A549 (cell line): ENCODE measurements around the gene PARD3B. TPM values are rescaled to one million over a fixed set of nuclear protein-coding genes. Genes with fewer than 3 reads are reported as not detected.

ENCODE experiments used
- ATAC-seq, 2 experiments: fragments of 200-7000 bp in 1 of 2; fragments of >200 bp in 1 of 2; cut with Nextera tagmentation in 1 of 2; cut with Tn5 transposase in 1 of 2; 3 replicates each; pipeline versions ENCODE4 v1.8.0 to v1.9.1; 2018 to 2020; ENCODE audit warnings: mild to moderate bottlenecking in 1 of 2, moderate library complexity in 1 of 2
- CTCF ChIA-PET: fragments of 300-600 bp; sonication (Branson Sonifier 250); formaldehyde crosslinking; extraction: SDS; loops from one replicate; lab custom pipeline; 2021; ENCODE audit warnings: antibody characterized with exemption, inconsistent platforms; lab: Yijun Ruan, JAX
- POLR2A ChIA-PET: fragments of 350-600 bp; formaldehyde crosslinking; extraction: SDS; loops from one replicate; lab custom pipeline; 2021; ENCODE audit warnings: antibody characterized with exemption, inconsistent platforms; lab: Yijun Ruan, JAX
- DNase-seq, 2 experiments: peaks; one replicate each; pipeline versions ENCODE4 v3.0.0 to v3.0.0-alpha.2; 2011 to 2016; ENCODE audit warnings: low read depth in 1 of 2, low spot score in 1 of 2
- FAIRE-seq: peaks from 2 replicates; lab custom pipeline; 2011; peaks lifted over from hg19 to GRCh38; lab: Jason Lieb, UNC
- H3K27ac ChIP-seq, 2 experiments: fragments of >200 bp; sonication (Bioruptor Twin); formaldehyde crosslinking; 3 replicates each; pipeline ENCODE4 v1.5.1; 2016 to 2017
- H3K4me1 ChIP-seq: fragments of >200 bp; sonication (Bioruptor Twin); formaldehyde crosslinking; 3 replicates; pipeline ENCODE4 v1.6.1; 2016
- H3K4me2 ChIP-seq: fragments of >200 bp; sonication (Bioruptor Twin); formaldehyde crosslinking; 3 replicates; pipeline ENCODE4 v1.6.1; 2016
- H3K4me3 ChIP-seq: fragments of >200 bp; sonication (Bioruptor Twin); formaldehyde crosslinking; 3 replicates; pipeline ENCODE4 v1.5.1; 2016
- H3K9me3 ChIP-seq: fragments of >200 bp; sonication (Bioruptor Twin); formaldehyde crosslinking; 3 replicates; pipeline ENCODE4 v1.6.1; 2016
- CBX8 ChIP-seq: fragments of 200-600 bp; sonication (generic); IDR thresholded peaks from 2 replicates; pipeline ENCODE4 v1.6.1; 2016
- EHF ChIP-seq: fragments of 250-450 bp; sonication (Bioruptor Pico); IDR thresholded peaks from 2 replicates; pipeline ENCODE4 v1.5.0; 2020; ENCODE audit warnings: mild to moderate bottlenecking
- EHMT2 ChIP-seq: fragments of 200-600 bp; sonication (generic); IDR thresholded peaks from 2 replicates; pipeline ENCODE4 v1.6.1; 2016; ENCODE audit warnings: antibody characterized with exemption, low read depth, mild to moderate bottlenecking, moderate library complexity
- GATA3 ChIP-seq: IDR thresholded peaks from 2 replicates; pipeline ENCODE4 v1.6.1; 2012; ENCODE audit warnings: borderline replicate concordance
- HEYL ChIP-seq: fragments of 250-450 bp; sonication (Bioruptor Pico); IDR thresholded peaks from 2 replicates; pipeline ENCODE4 v1.8.0; 2021; ENCODE audit warnings: mild to moderate bottlenecking, moderate library complexity
- HOXA7 ChIP-seq: fragments of 250-450 bp; sonication (Bioruptor Pico); IDR thresholded peaks from 2 replicates; pipeline ENCODE4 v1.5.0; 2020; ENCODE audit warnings: mild to moderate bottlenecking, moderate library complexity
- JUN ChIP-seq, 2 experiments: fragments of >200 bp; sonication (Bioruptor Twin); formaldehyde crosslinking; IDR thresholded peaks; 2 replicates in 1 of 2; 3 replicates in 1 of 2; pipeline ENCODE4 v1.6.1; 2016 to 2017
- JUNB ChIP-seq: fragments of >200 bp; sonication (Bioruptor Twin); formaldehyde crosslinking; IDR thresholded peaks from 2 replicates; pipeline ENCODE4 v1.6.1; 2016
- KDM5A ChIP-seq: fragments of 200-600 bp; sonication (generic); IDR thresholded peaks from 2 replicates; pipeline ENCODE4 v1.6.1; 2016; ENCODE audit warnings: antibody characterized with exemption, mild to moderate bottlenecking
- MAFK ChIP-seq: fragments of 450-650 bp; IDR thresholded peaks from 2 replicates; pipeline ENCODE4 v1.6.1; 2014; ENCODE audit not compliant: partially characterized antibody
- NPAS2 ChIP-seq: fragments of 250-450 bp; sonication (Bioruptor Pico); IDR thresholded peaks from 2 replicates; pipeline ENCODE4 v1.8.0; 2022; ENCODE audit warnings: mild to moderate bottlenecking, moderate library complexity, borderline replicate concordance
- NR3C1 ChIP-seq: fragments of >200 bp; sonication (Bioruptor Twin); formaldehyde crosslinking; IDR thresholded peaks from 3 replicates; pipeline ENCODE4 v1.6.1; 2017
- POLR2A ChIP-seq: IDR thresholded peaks from 2 replicates; pipeline ENCODE4 v1.6.1; 2012; ENCODE audit warnings: mild to moderate bottlenecking, low read length
- RCOR1 ChIP-seq: fragments of 150-350 bp; IDR thresholded peaks from 2 replicates; pipeline ENCODE4 v1.6.1; 2014; ENCODE audit warnings: antibody characterized with exemption, low read length, low read depth
- SMC3 ChIP-seq: fragments of >200 bp; sonication (Bioruptor Twin); formaldehyde crosslinking; IDR thresholded peaks from 3 replicates; pipeline ENCODE4 v1.6.1; 2018; ENCODE audit warnings: inconsistent platforms
- TFCP2L1 ChIP-seq: fragments of 250-450 bp; sonication (Bioruptor Pico); IDR thresholded peaks from 2 replicates; pipeline ENCODE4 v1.5.0; 2021; ENCODE audit warnings: mild to moderate bottlenecking
- WGBS: methylation state at CpG from one replicate; pipeline ENCODE4 v1.1.6; 2017; ENCODE audit errors: missing lambda C conversion rate; 5-methylcytosine and 5-hydroxymethylcytosine counted together
- polyA plus RNA-seq, 4 experiments: library from polyadenylated mRNA; depleted of rRNA in 3 of 4; stranded (reverse); fragments of >200 nt; fragmentation: RNase III in 1 of 4; extraction: RNeasy Plus Mini Kit Qiagen cat#74134 plus additional on column Dnase treatment in 1 of 4; gene quantifications; 2 replicates in 3 of 4; 3 replicates in 1 of 4; pipeline ENCODE4 v1.2.3, GENCODE V29; 2011 to 2017
- TF ChIP-seq, protein P1 (sequence below): IDR thresholded peaks from 2 replicates; pipeline ENCODE4 v1.6.1; 2012
- TF ChIP-seq, protein P2 (sequence below): fragments of 250-450 bp; sonication (Bioruptor Pico); IDR thresholded peaks from 2 replicates; pipeline ENCODE4 v1.5.0; 2021; ENCODE audit warnings: mild to moderate bottlenecking, moderate library complexity, borderline replicate concordance
- TF ChIP-seq, protein P3 (sequence below): fragments of >200 bp; sonication (Bioruptor Twin); formaldehyde crosslinking; IDR thresholded peaks from 3 replicates; pipeline ENCODE4 v1.5.1; 2016

Gene PARD3B
- polyA plus RNA-seq, 2 of the 4 experiments (the other 2 are of a cell fraction): 1.2 to 2.4 TPM

DNA sequence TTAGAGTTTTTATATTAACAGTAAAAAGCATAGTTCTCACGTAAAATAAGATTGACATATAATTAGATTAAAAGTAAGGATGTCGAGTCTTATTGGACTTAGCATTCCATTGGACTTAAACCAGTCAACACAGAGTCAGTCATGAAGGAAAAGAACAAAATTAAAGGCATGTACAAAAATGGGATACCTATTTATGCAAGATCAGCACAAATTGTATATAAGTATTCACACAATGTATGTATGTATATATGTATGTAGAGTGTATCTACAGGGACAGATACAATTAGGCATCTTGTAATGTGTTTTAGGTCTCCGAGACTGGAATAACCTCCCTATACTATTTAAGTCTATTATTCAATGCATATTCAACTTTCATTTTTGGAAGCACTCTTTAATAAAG is 419.1 kb downstream of the PARD3B start:
- ATAC-seq: no peak
- 83% methylated on average over 3 of the region's 3 CpGs for WGBS
- no peak for DNase-seq
- ChIA-PET CTCF (no interaction called here), POLR2A (no interaction called here)
- no peak overlapping the region for H3K4me2 ChIP-seq
- TF ChIP-seq SMC3 (no peak), JUN (IDR thresholded peaks at IDR 0.05) (no peak), TFCP2L1 (no peak), EHF (no peak), HEYL (CRISPR knock-in tag) (no peak), MAFK (peak; percentile 96)
- no peaks in the 10 kb centered on the region for H3K4me1 ChIP-seq
- H3K9me3 ChIP-seq: no peaks in the 10 kb centered on the region
- FAIRE-seq: no peak
- no peak overlapping the region for H3K27ac ChIP-seq
- no peak overlapping the region for H3K4me3 ChIP-seq

DNA sequence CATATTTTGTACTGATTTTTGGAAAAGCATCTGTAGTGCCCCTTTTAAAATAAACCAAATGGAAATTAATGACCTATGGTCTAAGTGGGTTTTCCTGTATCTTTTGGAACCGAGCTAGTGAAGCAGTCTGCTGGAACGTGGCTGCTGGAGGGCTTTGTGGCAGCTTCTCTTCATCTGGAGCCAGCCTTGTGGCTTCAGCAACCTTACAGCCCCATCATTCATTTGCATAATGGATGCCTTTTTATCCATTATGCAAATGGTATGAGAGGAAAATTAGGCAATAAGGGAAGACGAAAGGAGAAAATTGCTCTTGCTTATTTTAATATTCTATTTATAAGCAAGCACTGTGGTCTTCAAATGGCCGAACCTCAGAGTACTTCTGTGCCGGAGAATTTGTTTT is 421.0 kb downstream of the PARD3B start:
- Histone ChIP-seq H3K9me3 (no peaks in the 10 kb centered on the region), H3K27ac (no peak overlapping the region), H3K4me2 (no peak overlapping the region), H3K4me1 (no peaks in the 10 kb centered on the region), H3K4me3 (no peak overlapping the region)
- no peak for FAIRE-seq
- TF ChIP-seq NR3C1 (no peak), JUNB (no peak), NPAS2 (no peak)
- TF ChIP-seq, protein P1, sequence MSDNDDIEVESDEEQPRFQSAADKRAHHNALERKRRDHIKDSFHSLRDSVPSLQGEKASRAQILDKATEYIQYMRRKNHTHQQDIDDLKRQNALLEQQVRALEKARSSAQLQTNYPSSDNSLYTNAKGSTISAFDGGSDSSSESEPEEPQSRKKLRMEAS: no peak
- WGBS: 79% methylated on average over 5 of the region's 5 CpGs
- ChIA-PET CTCF (no interaction called here), POLR2A (no interaction called here)
- ATAC-seq: no peak
- no peak for DNase-seq

DNA sequence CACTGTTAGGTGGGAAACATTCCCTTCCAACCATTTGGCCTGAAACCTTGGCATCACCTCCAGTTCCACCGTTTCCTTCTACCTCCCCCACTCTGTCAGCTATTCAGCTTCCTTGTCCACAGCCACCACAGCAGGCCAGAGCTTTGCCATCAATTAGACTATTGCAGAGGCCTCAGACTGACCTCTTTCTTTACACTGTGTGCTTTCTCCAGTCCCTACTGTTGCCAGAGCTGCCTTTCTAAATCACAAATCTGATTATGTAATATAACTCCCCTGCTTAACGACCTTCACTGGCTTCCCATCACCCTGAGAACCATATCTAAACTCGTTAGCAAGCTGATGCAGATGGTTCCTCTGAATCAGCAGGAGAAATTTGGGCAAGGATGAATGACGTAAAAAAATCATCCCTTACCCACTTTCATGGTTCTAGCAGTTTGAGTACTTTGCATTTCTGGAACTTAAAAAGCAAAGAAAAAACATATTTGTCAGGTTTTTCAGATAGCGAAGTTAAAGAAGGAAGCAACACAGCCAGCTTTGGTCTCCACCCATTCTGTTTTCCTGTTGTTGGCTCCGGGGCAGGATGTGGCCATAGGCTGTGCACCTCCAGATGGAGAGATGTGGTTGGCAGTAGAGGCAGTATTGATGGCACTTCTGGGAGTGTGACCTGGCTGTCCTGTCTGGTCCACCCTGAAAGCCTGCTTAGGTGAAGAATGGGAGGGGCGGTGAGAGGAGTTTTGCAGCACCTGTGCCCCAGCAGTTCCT is 422.1 kb downstream of the PARD3B start:
- Histone ChIP-seq H3K9me3 (no peaks in the 10 kb centered on the region), H3K4me1 (no peaks in the 10 kb centered on the region), H3K4me3 (no peak overlapping the region), H3K4me2 (no peak overlapping the region), H3K27ac (no peak overlapping the region)
- CTCF ChIA-PET: no interaction called here
- DNase-seq (no peak), FAIRE-seq (no peak), ATAC-seq (no peak)
- 61% methylated on average over 7 of the region's 7 CpGs for WGBS
- no peak for TF ChIP-seq CBX8
- TF ChIP-seq KDM5A: no peak
- no peak for TF ChIP-seq POLR2A
- TF ChIP-seq, protein P2, sequence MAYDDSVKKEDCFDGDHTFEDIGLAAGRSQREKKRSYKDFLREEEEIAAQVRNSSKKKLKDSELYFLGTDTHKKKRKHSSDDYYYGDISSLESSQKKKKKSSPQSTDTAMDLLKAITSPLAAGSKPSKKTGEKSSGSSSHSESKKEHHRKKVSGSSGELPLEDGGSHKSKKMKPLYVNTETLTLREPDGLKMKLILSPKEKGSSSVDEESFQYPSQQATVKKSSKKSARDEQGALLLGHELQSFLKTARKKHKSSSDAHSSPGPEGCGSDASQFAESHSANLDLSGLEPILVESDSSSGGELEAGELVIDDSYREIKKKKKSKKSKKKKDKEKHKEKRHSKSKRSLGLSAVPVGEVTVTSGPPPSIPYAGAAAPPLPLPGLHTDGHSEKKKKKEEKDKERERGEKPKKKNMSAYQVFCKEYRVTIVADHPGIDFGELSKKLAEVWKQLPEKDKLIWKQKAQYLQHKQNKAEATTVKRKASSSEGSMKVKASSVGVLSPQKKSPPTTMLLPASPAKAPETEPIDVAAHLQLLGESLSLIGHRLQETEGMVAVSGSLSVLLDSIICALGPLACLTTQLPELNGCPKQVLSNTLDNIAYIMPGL (CRISPR knock-in tag): no peak
- TF ChIP-seq GATA3: no peak
- TF ChIP-seq, protein P3, sequence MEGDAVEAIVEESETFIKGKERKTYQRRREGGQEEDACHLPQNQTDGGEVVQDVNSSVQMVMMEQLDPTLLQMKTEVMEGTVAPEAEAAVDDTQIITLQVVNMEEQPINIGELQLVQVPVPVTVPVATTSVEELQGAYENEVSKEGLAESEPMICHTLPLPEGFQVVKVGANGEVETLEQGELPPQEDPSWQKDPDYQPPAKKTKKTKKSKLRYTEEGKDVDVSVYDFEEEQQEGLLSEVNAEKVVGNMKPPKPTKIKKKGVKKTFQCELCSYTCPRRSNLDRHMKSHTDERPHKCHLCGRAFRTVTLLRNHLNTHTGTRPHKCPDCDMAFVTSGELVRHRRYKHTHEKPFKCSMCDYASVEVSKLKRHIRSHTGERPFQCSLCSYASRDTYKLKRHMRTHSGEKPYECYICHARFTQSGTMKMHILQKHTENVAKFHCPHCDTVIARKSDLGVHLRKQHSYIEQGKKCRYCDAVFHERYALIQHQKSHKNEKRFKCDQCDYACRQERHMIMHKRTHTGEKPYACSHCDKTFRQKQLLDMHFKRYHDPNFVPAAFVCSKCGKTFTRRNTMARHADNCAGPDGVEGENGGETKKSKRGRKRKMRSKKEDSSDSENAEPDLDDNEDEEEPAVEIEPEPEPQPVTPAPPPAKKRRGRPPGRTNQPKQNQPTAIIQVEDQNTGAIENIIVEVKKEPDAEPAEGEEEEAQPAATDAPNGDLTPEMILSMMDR: no peak
- TF ChIP-seq HOXA7: no peak
- no peak for TF ChIP-seq RCOR1
- no peak for TF ChIP-seq EHMT2
- POLR2A ChIA-PET: no interaction called here
